ENCODE results near the gene ATP5MK. TPM values are rescaled to one million over a fixed set of nuclear protein-coding genes. Genes with fewer than 3 reads are reported as not detected.

The ATP5MK gene, protein sequence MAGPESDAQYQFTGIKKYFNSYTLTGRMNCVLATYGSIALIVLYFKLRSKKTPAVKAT
- total RNA-seq = 74.8 TPM

GRCh38 chr10:103396067-103396788 is at the start of gene ATP5MK, which contains the start of gene PDCD11:
Gene ATP5MK (minus strand): TSS chr10:103396475. CDS start chr10:103392457, 4,018 bp downstream.
Gene PDCD11 (plus strand): TSS chr10:103396626. CDS start chr10:103398427, 1,801 bp downstream.

DNA sequence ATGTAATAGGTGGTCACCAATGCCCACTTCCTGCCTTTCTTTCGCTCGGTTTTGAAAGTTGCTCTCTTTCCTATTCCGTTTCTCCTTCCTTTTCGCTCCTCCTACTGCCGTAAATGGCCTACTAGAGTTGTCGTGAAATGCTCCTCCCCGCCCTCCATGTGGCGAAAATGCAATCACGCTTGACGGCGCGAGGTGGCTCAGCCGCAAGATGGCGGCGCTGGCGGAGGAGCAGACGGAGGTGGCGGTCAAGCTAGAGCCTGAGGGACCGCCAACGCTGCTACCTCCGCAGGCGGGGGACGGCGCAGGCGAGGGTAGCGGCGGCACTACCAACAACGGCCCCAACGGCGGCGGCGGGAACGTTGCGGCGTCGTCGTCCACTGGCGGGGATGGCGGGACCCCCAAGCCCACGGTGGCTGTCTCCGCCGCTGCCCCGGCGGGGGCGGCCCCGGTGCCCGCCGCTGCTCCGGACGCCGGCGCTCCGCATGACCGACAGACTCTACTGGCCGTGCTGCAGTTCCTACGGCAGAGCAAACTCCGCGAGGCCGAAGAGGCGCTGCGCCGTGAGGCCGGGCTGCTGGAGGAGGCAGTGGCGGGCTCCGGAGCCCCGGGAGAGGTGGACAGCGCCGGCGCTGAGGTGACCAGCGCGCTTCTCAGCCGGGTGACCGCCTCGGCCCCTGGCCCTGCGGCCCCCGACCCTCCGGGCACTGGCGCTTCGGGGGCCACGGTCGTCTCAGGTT is 28.3 kb downstream of the ATP5MK start, which contains the start of gene TAF5:
Gene TAF5, plus strand, starts transcription at position 195 of the 737 bp plus-strand sequence. Its CDS starts 14 bp downstream, at position 209.

GRCh38 chr10:103350517-103351260 is 45.6 kb downstream of the ATP5MK start, which contains the start of gene PCGF6:
Gene PCGF6 (minus strand): TSS chr10:103351140. CDS start chr10:103351066, 74 bp downstream.

Other genes starting within 250 kb of the ATP5MK start
- 158 TPM for gene NT5C2, start 203.2 kb downstream of the ATP5MK start, total RNA-seq
- gene RPEL1, start 150.6 kb downstream of the ATP5MK start, total RNA-seq = not detected
- gene INA, start 119.3 kb downstream of the ATP5MK start, total RNA-seq = 199 TPM
- gene PCGF6, start 45.3 kb downstream of the ATP5MK start, total RNA-seq = 17.5 TPM
- 10.3 TPM for gene TAF5, start 28.5 kb downstream of the ATP5MK start, total RNA-seq
- gene PDCD11, start 151 bp upstream of the ATP5MK start, total RNA-seq = 36.3 TPM
- gene CALHM2, start 55.9 kb upstream of the ATP5MK start, total RNA-seq = 4.1 TPM
- gene CALHM1, start 62.4 kb upstream of the ATP5MK start, total RNA-seq = not detected
- not detected for gene CALHM3, start 82.8 kb upstream of the ATP5MK start, total RNA-seq
- gene NEURL1, start 97.2 kb upstream of the ATP5MK start, total RNA-seq = 44.4 TPM